Natural killer cell (primary cell): ENCODE data around the gene TPRKB. TPM values are rescaled to one million over a fixed set of nuclear protein-coding genes. Genes with fewer than 3 reads are reported as not detected.
"Not testable (repeated sequence)": the region's sequence is repeated elsewhere in the genome, so short reads cannot be mapped to it uniquely, and the experiment has no call there.

Experiments
- ATAC-seq, 3 donors: fragments of 150-1000 bp in 2 of 3; fragments of 200-7000 bp in 1 of 3; cut with Tn5 transposase; 1 replicate in 1 of 3; 2 replicates in 2 of 3; pipeline ENCODE4 v1.10.0; 2021; ENCODE audit warnings: mild to moderate bottlenecking in 2 of 3, moderate library complexity in 2 of 3
- DNase-seq, 2 donors: peaks; one replicate each; pipeline versions ENCODE4 v3.0.0 to v3.0.0-alpha.2; 2013 to 2021; ENCODE audit warnings: mixed read lengths in 1 of 2
- H3K27ac ChIP-seq: one replicate; pipeline ENCODE4 v1.5.1; 2013; ENCODE audit warnings: mild to moderate bottlenecking, low read length
- H3K27me3 ChIP-seq: one replicate; pipeline ENCODE4 v1.6.1; 2013; ENCODE audit warnings: low read length; ENCODE audit not compliant: control insufficient read depth, insufficient read depth
- H3K36me3 ChIP-seq: one replicate; pipeline ENCODE4 v1.6.1; 2013; ENCODE audit warnings: low read length; ENCODE audit not compliant: control insufficient read depth, insufficient read depth
- H3K4me1 ChIP-seq: one replicate; pipeline ENCODE4 v1.6.1; 2013; ENCODE audit warnings: low read length; ENCODE audit not compliant: control insufficient read depth, insufficient read depth
- H3K4me3 ChIP-seq: one replicate; pipeline ENCODE4 v1.5.1; 2013; ENCODE audit warnings: low read length
- H3K9me3 ChIP-seq: one replicate; pipeline ENCODE4 v1.6.1; 2013; ENCODE audit warnings: low read length; ENCODE audit not compliant: control insufficient read depth, insufficient read depth
- H3K27ac Mint-ChIP-seq, 2 donors: one replicate each; pipeline ENCODE4 v1.8.0; 2022; ENCODE audit warnings: mild to moderate bottlenecking in 2 of 2, mixed read lengths in 2 of 2, moderate library complexity in 1 of 2
- H3K27me3 Mint-ChIP-seq, 2 donors: one replicate each; pipeline ENCODE4 v1.8.0; 2022; ENCODE audit warnings: low read depth in 2 of 2, mixed read lengths in 2 of 2
- H3K36me3 Mint-ChIP-seq: one replicate; pipeline ENCODE4 v1.8.0; 2022; ENCODE audit warnings: mixed read lengths
- H3K4me1 Mint-ChIP-seq, 2 donors: one replicate each; pipeline ENCODE4 v1.8.0; 2022; ENCODE audit warnings: mixed read lengths in 2 of 2
- H3K4me3 Mint-ChIP-seq: one replicate; pipeline ENCODE4 v1.8.0; 2022; ENCODE audit warnings: mild to moderate bottlenecking, moderate library complexity, mixed read lengths
- H3K9me3 Mint-ChIP-seq, 2 donors: one replicate each; pipeline ENCODE4 v1.8.0; 2022; ENCODE audit warnings: mixed read lengths in 2 of 2
- WGBS: methylation state at CpG from one replicate; pipeline ENCODE4 v1.1.7; 2013; ENCODE audit warnings: missing lambda C conversion rate; ENCODE audit not compliant: insufficient coverage; 5-methylcytosine and 5-hydroxymethylcytosine counted together
- intact Hi-C: fragments of 100-400 bp; cut with micrococcal nuclease; formaldehyde crosslinking; loops from one replicate; pipeline ENCODE4 v1.14.2; 2022
- total RNA-seq, 4 donors: library from RNA; stranded (reverse); fragments of 120-200 nt in 1 of 4; gene quantifications; one replicate each; pipeline versions ENCODE4 v1.2.3 to v1.2.4, GENCODE V29; 2013 to 2022
- TF ChIP-seq, protein P1 (sequence below): fragments of 200-600 bp; IDR thresholded peaks from one replicate; pipeline ENCODE4 v1.8.0; 2022; ENCODE audit warnings: antibody characterized with exemption

Gene TPRKB
- 10 to 100 TPM; 20.4 to 24.1 (median 22.8) TPM for total RNA-seq
- total RNA-seq (2013) = 38.4 TPM

DNA sequence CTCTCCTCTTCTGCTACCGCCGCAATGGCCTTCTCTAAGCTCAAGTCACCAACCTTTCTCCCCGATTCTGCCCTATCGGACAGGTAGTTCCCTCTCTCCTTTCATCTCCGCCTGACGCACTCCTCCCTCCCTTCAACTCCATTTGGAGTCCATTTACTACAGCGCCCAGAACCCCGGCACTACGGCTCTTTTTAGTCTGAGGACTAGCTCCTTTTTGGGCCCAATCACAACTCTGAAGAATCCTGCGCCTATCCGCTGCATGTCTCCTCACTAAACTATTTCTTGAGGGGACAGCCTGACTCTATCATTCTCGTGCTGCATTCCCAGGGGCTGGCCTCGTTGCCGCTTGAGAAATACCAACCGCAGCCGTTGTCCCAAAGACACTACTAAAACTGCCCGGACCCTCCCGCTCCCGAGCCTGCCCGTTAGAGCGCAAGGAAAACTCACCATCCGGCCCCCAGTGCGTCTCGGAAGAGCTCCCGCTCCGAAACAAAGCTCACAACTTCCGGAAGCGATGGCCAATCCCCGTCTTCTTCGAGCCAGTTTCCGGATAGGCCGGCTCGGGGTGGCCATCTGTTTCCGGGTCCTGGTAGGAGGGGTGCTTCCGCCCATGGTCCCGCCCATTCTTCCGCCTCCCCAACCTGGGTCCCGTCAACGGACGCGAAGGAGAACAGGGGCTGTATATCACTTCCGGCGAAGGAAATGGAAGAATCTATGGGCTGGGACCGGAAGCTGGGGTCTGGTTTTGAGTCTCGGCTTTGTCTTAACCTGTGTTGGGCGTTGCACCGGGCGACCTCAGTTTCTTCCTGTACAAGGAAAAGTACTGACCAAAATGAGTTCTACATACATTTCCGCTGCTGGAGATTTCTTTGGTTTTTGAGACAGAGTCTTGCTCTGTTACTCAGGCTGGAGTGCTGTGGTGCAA, at the start of gene TPRKB:
Gene TPRKB (minus strand): TSS at position 491 of the 925 bp plus-strand sequence. CDS start 2,776 bp downstream, outside the sequence.
- Mint-ChIP-seq H3K9me3 (no peaks in the 10 kb centered on the region), H3K27me3 (no peaks in the 10 kb centered on the region), H3K36me3 (no peaks in the 10 kb centered on the region), H3K4me1 (peaks cover 18 to 20% of the 10 kb centered on the region in 2 donors), H3K4me3 (peak within 1 kb of the TSS; percentile 96), H3K27ac (peak within 1 kb of the TSS; percentile 85 to 90)
- Histone ChIP-seq H3K4me3 (peak within 1 kb of the TSS; percentile 62), H3K27me3 (no peaks in the 10 kb centered on the region), H3K36me3 (peaks cover 11% of the 10 kb centered on the region), H3K4me1 (peaks cover 13% of the 10 kb centered on the region), H3K9me3 (no peaks in the 10 kb centered on the region), H3K27ac (peak within 1 kb of the TSS; percentile 68)
- intact Hi-C loops = loop anchor here (5.0 kb wide), 1 partner anchor 720 kb away; the partner anchor contains the start of genes INO80B and WBP1
- DNase-seq = peak; percentile 87 to 97
- TF ChIP-seq, protein P1, sequence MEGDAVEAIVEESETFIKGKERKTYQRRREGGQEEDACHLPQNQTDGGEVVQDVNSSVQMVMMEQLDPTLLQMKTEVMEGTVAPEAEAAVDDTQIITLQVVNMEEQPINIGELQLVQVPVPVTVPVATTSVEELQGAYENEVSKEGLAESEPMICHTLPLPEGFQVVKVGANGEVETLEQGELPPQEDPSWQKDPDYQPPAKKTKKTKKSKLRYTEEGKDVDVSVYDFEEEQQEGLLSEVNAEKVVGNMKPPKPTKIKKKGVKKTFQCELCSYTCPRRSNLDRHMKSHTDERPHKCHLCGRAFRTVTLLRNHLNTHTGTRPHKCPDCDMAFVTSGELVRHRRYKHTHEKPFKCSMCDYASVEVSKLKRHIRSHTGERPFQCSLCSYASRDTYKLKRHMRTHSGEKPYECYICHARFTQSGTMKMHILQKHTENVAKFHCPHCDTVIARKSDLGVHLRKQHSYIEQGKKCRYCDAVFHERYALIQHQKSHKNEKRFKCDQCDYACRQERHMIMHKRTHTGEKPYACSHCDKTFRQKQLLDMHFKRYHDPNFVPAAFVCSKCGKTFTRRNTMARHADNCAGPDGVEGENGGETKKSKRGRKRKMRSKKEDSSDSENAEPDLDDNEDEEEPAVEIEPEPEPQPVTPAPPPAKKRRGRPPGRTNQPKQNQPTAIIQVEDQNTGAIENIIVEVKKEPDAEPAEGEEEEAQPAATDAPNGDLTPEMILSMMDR = no peak
- peak; percentile 98 to 99 (median 99) for ATAC-seq
- under 1% methylated on average over 49 of the region's 49 CpGs for WGBS

GRCh38 chr2:73783883-73784282, 46.7 kb upstream of the TPRKB start, which contains the start of gene C2orf78:
Gene C2orf78 (plus strand): TSS chr2:73784183. CDS start chr2:73784310, 127 bp downstream.
- H3K27ac ChIP-seq, H3K9me3 Mint-ChIP-seq, H3K4me3 Mint-ChIP-seq, H3K4me1 ChIP-seq, intact Hi-C loops, H3K27me3 ChIP-seq, ATAC-seq, H3K27ac Mint-ChIP-seq, DNase-seq, H3K9me3 ChIP-seq, H3K36me3 ChIP-seq, H3K27me3 Mint-ChIP-seq, H3K36me3 Mint-ChIP-seq, H3K4me3 ChIP-seq: not testable (repeated sequence)
- no CpG with 5 or more reads among the region's 3 CpGs for WGBS
- peaks cover 12 to 14% of the 10 kb centered on the region in 2 donors for H3K4me1 Mint-ChIP-seq

GRCh38 chr2:73783402-73783801, 46.3 kb upstream of the TPRKB start:
- H3K4me1 Mint-ChIP-seq = peaks cover 16 to 19% of the 10 kb centered on the region in 2 donors
- H3K36me3 Mint-ChIP-seq, H3K4me3 ChIP-seq, H3K9me3 Mint-ChIP-seq, H3K27me3 ChIP-seq, H3K9me3 ChIP-seq, H3K27ac ChIP-seq, H3K27me3 Mint-ChIP-seq, H3K4me3 Mint-ChIP-seq, DNase-seq, ATAC-seq, H3K36me3 ChIP-seq, H3K4me1 ChIP-seq, H3K27ac Mint-ChIP-seq, intact Hi-C loops: not testable (repeated sequence)
- WGBS = 91% methylated on average over 14 of the region's 15 CpGs

GRCh38 chr2:73780237-73780582, 43.1 kb upstream of the TPRKB start:
- Histone ChIP-seq H3K27me3 (no peaks in the 10 kb centered on the region), H3K9me3 (no peaks in the 10 kb centered on the region), H3K36me3 (peaks cover 13% of the 10 kb centered on the region), H3K4me1 (peaks cover 13% of the 10 kb centered on the region), H3K27ac (peak overlapping the region; percentile 96), H3K4me3 (peak overlapping the region; percentile 98)
- Mint-ChIP-seq H3K36me3 (no peaks in the 10 kb centered on the region), H3K9me3 (no peaks in the 10 kb centered on the region), H3K4me1 (peaks cover 20 to 33% of the 10 kb centered on the region in 2 donors), H3K4me3 (peak overlapping the region; percentile 94), H3K27ac (peak overlapping the region; percentile 95 to 96), H3K27me3 (peaks cover 0 to 3% of the 10 kb centered on the region in 2 donors)
- intact Hi-C loops = no loop called here
- DNase-seq (no peak), ATAC-seq (no peak)
- TF ChIP-seq, protein P1 = peak; percentile 28
- 0% methylated on average over 5 of the region's 7 CpGs for WGBS
